Activated CD4-positive, alpha-beta memory T cell treated with anti-CD3 and anti-CD28 coated beads, Interleukin-2, amount 10 ng/mL, durations not matched to agents 7 days and 5 days (primary cell): ENCODE results near the gene SFRP5. TPM values are rescaled to one million over a fixed set of nuclear protein-coding genes. Genes with fewer than 3 reads are reported as not detected.

Experiments
- CTCF ChIA-PET: fragments of 350-600 bp; sonication (Branson Sonifier 250); formaldehyde crosslinking; loops from one replicate; lab custom pipeline; 2021; ENCODE audit warnings: antibody characterized with exemption, inconsistent platforms; lab: Charles Lee
- POLR2A ChIA-PET: fragments of 350-600 bp; sonication (Branson Sonifier 250); formaldehyde crosslinking; loops from one replicate; lab custom pipeline; 2021; ENCODE audit warnings: antibody characterized with exemption; lab: Charles Lee
- DNase-seq: peaks from one replicate; pipeline ENCODE4 v3.0.0-alpha.2; 2020
- H3K27ac Mint-ChIP-seq: one replicate; pipeline ENCODE4 v1.8.0; 2021; ENCODE audit warnings: mild to moderate bottlenecking, mixed read lengths
- H3K27me3 Mint-ChIP-seq: one replicate; pipeline ENCODE4 v1.8.0; 2021; ENCODE audit warnings: mixed read lengths
- H3K36me3 Mint-ChIP-seq: one replicate; pipeline ENCODE4 v1.8.0; 2021; ENCODE audit warnings: low read depth, mixed read lengths
- H3K4me1 Mint-ChIP-seq: one replicate; pipeline ENCODE4 v1.8.0; 2021; ENCODE audit warnings: mixed read lengths
- H3K4me3 Mint-ChIP-seq: one replicate; pipeline ENCODE4 v1.8.0; 2021; ENCODE audit warnings: mild to moderate bottlenecking, mixed read lengths
- H3K9me3 Mint-ChIP-seq: one replicate; pipeline ENCODE4 v1.8.0; 2021; ENCODE audit warnings: mixed read lengths
- total RNA-seq, 2 experiments: library from RNA; stranded (reverse); gene quantifications; one replicate each; pipeline ENCODE4 v1.2.3, GENCODE V29; 2021

The SFRP5 gene
- total RNA-seq, 2 experiments from 2014 or later = not detected

- no peak for DNase-seq
- POLR2A ChIA-PET = interaction anchor here (1.3 kb wide), 1 partner anchor 14 kb away, joined by 4 read pairs; no protein-coding TSS in a partner anchor
- CTCF ChIA-PET = interaction anchor here (0.9 kb wide), 1 partner anchor 132 kb away, joined by 3 read pairs; no protein-coding TSS in a partner anchor
- no peaks in the 10 kb centered on the region for H3K36me3 Mint-ChIP-seq
- H3K4me1 Mint-ChIP-seq = peaks cover 11% of the 10 kb centered on the region
- H3K4me3 Mint-ChIP-seq = no peak overlapping the region
- peaks cover 5% of the 10 kb centered on the region for H3K27me3 Mint-ChIP-seq
- no peaks in the 10 kb centered on the region for H3K9me3 Mint-ChIP-seq
- no peak overlapping the region for H3K27ac Mint-ChIP-seq
Observed at GRCh38 chr10:97782455-97783228, 10.8 kb upstream of the SFRP5 start.

DNA sequence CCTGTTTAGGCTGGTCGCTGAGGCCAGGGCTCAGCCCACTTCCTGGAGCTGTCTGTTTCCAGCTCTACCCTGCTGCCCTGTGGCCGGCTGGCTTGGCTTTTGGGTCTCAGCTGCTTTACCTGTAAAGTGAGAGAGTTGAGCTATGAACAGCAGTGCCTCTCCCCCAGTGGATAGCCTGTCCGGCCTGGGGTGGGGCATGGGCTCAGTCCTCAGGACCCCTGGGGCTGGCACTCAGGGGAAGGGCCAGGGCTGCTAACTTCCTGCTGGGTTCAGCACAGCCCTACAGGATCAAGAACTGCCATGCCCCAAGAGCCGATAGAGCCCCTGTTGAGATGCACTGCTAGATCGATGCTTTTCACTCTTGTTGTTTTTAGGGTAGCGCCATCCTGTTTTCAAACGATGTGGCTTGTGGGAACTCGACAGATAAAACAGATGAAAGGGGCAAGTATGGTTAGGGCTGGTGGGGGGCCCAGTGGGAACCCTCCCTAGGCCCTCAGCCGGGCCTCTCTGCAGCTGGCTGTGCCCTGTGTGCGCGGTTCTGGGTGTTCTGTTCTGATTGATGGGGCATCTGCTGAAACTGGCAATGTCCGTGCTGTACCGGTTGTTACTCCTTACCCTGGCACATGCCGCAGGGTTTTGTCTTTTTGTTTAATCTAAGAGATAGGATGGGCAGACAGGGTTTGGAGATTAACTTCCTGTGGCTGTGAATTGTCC lies 10.0 kb upstream of the SFRP5 start:
- H3K4me3 Mint-ChIP-seq = no peak overlapping the region
- H3K27me3 Mint-ChIP-seq = no peaks in the 10 kb centered on the region
- DNase-seq = no peak
- no peaks in the 10 kb centered on the region for H3K36me3 Mint-ChIP-seq
- no peaks in the 10 kb centered on the region for H3K9me3 Mint-ChIP-seq
- H3K4me1 Mint-ChIP-seq = peaks cover 11% of the 10 kb centered on the region
- ChIA-PET CTCF (interaction anchor here (0.9 to 1.7 kb wide), 2 partner anchors 9 to 133 kb away, joined by 3 to 5 read pairs; no protein-coding TSS in a partner anchor), POLR2A (interaction anchor here (1.1 to 1.3 kb wide), 2 partner anchors 9 to 15 kb away, joined by 3 to 4 read pairs; no protein-coding TSS in a partner anchor)
- H3K27ac Mint-ChIP-seq = no peak overlapping the region

GRCh38 chr10:97780841-97781617 lies 9.2 kb upstream of the SFRP5 start:
- H3K9me3 Mint-ChIP-seq = no peaks in the 10 kb centered on the region
- H3K4me3 Mint-ChIP-seq = no peak overlapping the region
- no peak for DNase-seq
- no peaks in the 10 kb centered on the region for H3K27me3 Mint-ChIP-seq
- POLR2A ChIA-PET = interaction anchor here (1.1 to 1.3 kb wide), 2 partner anchors 9 to 15 kb away, joined by 3 to 4 read pairs; no protein-coding TSS in a partner anchor
- no peak overlapping the region for H3K27ac Mint-ChIP-seq
- CTCF ChIA-PET = interaction anchor here (0.6 to 1.7 kb wide), 3 partner anchors 10 to 35 kb away, joined by 3 to 5 read pairs (median 3); no protein-coding TSS in a partner anchor
- no peaks in the 10 kb centered on the region for H3K36me3 Mint-ChIP-seq
- H3K4me1 Mint-ChIP-seq = peaks cover 11% of the 10 kb centered on the region

DNA sequence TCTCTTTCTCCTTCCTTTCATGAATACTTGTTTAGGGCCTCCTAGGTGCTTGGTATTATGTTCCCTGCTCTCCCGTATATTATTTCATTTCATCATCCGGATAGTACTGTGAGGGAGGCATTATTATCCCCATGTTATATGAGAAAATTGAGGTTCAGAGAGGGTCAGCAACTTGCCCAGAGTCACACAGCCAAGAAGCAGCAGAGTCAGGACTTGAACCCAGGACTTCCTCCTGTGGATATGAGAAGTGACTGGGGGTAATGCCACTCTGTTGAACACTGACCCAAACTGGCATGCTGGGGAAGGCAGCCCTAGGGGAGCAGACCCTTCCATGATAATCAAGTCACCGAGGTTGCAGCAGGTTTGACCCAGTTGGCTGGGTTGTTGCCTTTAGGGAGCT lies 8.2 kb upstream of the SFRP5 start:
- DNase-seq = no peak
- Mint-ChIP-seq H3K36me3 (no peaks in the 10 kb centered on the region), H3K27me3 (no peaks in the 10 kb centered on the region), H3K4me3 (no peak overlapping the region), H3K27ac (no peak overlapping the region), H3K4me1 (peaks cover 11% of the 10 kb centered on the region), H3K9me3 (no peaks in the 10 kb centered on the region)
- ChIA-PET CTCF (interaction anchor here (1.0 kb wide), 1 partner anchor 12 kb away, joined by 3 read pairs; no protein-coding TSS in a partner anchor), POLR2A (no interaction called here)

DNA sequence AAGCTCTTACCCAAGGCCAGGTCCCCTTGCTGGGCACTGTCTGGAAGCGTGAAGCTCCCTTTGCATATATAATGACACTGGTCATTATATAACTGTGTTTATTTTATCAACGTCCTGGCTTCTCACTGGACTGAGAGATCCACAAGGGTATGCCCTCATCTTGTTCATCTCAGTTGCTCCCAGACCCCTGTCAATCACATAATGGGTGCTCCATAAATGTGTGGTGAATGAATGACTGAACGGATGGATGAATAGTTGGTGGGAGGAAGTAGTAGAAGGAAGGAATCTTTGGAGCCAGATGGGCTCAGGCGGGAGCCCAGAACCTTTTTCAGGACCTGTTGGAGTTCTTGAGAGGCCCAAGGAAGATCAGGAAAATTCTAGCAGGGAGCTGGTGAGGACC lies 7.7 kb upstream of the SFRP5 start:
- ChIA-PET POLR2A (no interaction called here), CTCF (interaction anchor here (1.2 kb wide), 1 partner anchor 12 kb away, joined by 3 read pairs; no protein-coding TSS in a partner anchor)
- no peaks in the 10 kb centered on the region for H3K27me3 Mint-ChIP-seq
- no peaks in the 10 kb centered on the region for H3K9me3 Mint-ChIP-seq
- H3K27ac Mint-ChIP-seq = no peak overlapping the region
- no peak for DNase-seq
- H3K36me3 Mint-ChIP-seq = no peaks in the 10 kb centered on the region
- no peak overlapping the region for H3K4me3 Mint-ChIP-seq
- peaks cover 11% of the 10 kb centered on the region for H3K4me1 Mint-ChIP-seq

DNA sequence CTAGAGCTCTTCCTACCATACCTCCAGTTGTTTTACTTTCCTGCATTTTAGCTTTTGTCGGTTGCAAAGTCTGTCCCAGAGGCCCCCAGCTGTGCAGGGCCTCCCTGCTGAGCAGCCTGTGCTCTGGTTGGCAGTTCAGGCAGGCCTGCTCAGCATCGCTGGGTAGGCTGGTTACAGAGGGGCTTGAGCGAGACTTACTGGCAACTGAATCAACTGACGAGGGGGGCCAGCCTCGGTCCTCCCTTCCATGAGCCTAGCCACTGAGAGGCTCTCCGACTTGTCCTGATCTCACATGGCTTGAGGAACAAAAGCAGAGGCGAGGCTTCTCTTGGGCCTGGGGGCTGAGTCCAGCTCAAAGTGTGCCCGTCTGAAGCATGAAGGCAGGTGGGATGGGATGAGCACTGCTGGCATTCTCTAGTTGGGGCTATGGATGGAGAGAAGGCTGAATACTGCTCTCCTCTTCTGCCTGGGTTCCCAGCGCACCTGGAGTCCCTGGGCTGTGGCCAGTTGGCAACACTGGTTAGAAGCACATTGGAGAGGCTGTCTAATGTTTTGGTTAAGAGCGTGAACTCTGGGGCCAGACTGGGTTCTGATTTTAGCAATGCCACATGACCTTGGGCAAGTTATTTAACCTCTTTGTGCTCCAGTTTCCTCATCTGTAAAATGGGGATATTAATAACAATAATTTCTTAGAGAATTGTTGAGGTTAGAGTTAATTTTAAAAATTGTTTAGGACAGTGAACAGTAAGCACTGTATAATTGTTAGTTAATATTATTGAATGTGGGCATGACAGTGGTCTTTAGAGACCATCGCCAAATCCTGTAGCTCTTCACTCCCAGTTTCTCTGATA lies 6.9 kb upstream of the SFRP5 start:
- no peaks in the 10 kb centered on the region for H3K9me3 Mint-ChIP-seq
- H3K27me3 Mint-ChIP-seq = peaks cover 4% of the 10 kb centered on the region
- no peak overlapping the region for H3K4me3 Mint-ChIP-seq
- no peak for DNase-seq
- ChIA-PET POLR2A (no interaction called here), CTCF (interaction anchor here (1.2 kb wide), 1 partner anchor 13 kb away, joined by 3 read pairs; no protein-coding TSS in a partner anchor)
- H3K36me3 Mint-ChIP-seq = no peaks in the 10 kb centered on the region
- H3K27ac Mint-ChIP-seq = no peak overlapping the region
- H3K4me1 Mint-ChIP-seq = peaks cover 11% of the 10 kb centered on the region

GRCh38 chr10:97777143-97777542 lies 5.3 kb upstream of the SFRP5 start:
- POLR2A ChIA-PET = no interaction called here
- Mint-ChIP-seq H3K36me3 (no peaks in the 10 kb centered on the region), H3K27me3 (peaks cover 17% of the 10 kb centered on the region), H3K27ac (no peak overlapping the region), H3K4me3 (no peak overlapping the region), H3K9me3 (no peaks in the 10 kb centered on the region), H3K4me1 (peaks cover 12% of the 10 kb centered on the region)
- no peak for DNase-seq
- CTCF ChIA-PET = no interaction called here

DNA sequence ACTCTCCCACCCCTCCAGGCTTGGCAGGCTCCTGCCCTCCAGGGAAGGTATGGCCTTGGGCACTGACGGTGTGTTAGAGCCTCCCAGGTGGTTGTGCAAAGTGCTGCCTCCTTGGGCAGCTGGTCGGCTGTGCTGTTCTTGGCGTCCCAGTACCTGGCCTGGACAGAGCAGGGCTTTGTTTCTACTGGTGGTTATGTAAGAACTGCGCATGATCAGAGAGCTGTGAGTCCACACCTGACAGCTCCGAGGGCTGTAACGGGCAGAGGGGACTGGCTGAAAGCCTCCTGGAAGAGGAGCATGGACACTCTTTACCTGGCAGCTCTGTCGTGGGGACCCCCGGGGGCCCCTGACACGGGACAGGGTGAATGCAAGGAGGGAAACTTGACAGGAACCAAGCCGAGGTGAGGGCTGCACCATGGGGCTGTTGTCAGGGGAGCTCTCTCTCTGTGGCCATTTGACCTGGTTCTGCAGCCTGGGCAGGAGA lies 3.1 kb upstream of the SFRP5 start:
- Mint-ChIP-seq H3K27ac (no peak overlapping the region), H3K4me3 (no peak overlapping the region), H3K36me3 (no peaks in the 10 kb centered on the region), H3K4me1 (peaks cover 5% of the 10 kb centered on the region), H3K9me3 (no peaks in the 10 kb centered on the region), H3K27me3 (peaks cover 35% of the 10 kb centered on the region)
- ChIA-PET CTCF (no interaction called here), POLR2A (no interaction called here)
- DNase-seq = no peak

DNA sequence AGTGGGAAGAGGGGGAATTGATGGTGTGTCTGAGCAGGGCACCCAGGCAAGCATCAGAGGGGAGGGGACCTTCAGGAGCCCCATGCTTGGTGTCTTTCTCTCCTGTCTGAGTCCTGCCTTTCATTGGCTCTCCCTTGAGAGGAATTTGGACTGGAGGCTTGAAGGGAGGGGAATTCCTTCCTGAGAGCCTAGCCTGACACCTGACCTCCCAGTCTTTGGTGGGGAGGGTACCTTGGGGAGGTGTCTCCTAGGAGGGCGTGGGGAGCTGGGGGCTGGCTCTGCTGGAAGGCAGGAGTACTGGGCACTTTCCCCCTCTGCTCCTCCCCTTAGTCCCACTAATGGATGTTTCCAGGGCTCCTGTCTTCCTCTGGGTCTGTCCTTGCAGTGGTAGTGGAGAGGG lies 1.3 kb upstream of the SFRP5 start:
- CTCF ChIA-PET = interaction anchor here (0.5 kb wide), 1 partner anchor 539 kb away, joined by 3 read pairs; no protein-coding TSS in a partner anchor
- Mint-ChIP-seq H3K36me3 (no peaks in the 10 kb centered on the region), H3K27ac (no peak overlapping the region), H3K4me1 (peaks cover 5% of the 10 kb centered on the region), H3K4me3 (no peak overlapping the region), H3K27me3 (peaks cover 40% of the 10 kb centered on the region), H3K9me3 (no peaks in the 10 kb centered on the region)
- POLR2A ChIA-PET = no interaction called here
- DNase-seq = no peak

- ChIA-PET CTCF (interaction anchor here (1.4 kb wide), 1 partner anchor 62 kb away, joined by 3 read pairs; no protein-coding TSS in a partner anchor), POLR2A (no interaction called here)
- Mint-ChIP-seq H3K27ac (no peak overlapping the region), H3K4me1 (peaks cover 5% of the 10 kb centered on the region), H3K4me3 (no peak overlapping the region), H3K9me3 (no peaks in the 10 kb centered on the region), H3K36me3 (no peaks in the 10 kb centered on the region), H3K27me3 (peaks cover 40% of the 10 kb centered on the region)
- no peak for DNase-seq
Observed at GRCh38 chr10:97771055-97771891, 526 bp downstream of the SFRP5 start.

DNA sequence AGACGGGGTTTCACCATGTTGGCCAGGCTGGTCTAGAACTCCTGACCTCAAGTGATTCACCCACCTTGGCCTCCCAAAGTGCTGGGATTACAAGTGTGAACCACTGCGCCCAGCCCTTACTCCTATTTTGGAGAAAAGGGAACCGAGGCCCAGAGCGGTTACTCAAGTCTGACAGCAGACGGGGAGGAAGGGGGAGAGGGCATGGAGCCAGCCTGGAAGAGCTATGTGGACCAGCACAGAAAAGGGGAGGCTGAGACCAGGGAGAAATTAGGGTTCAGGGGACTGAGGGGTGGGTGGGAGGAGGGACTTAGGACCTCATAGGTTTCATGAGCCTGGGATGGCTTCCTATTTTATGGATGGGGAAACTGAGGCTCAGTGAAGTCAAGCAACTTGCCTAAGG lies 1.5 kb downstream of the SFRP5 start:
- Mint-ChIP-seq H3K9me3 (no peaks in the 10 kb centered on the region), H3K27ac (no peak overlapping the region), H3K4me1 (peaks cover 5% of the 10 kb centered on the region), H3K36me3 (no peaks in the 10 kb centered on the region), H3K4me3 (no peak overlapping the region), H3K27me3 (peaks cover 40% of the 10 kb centered on the region)
- DNase-seq = no peak
- ChIA-PET CTCF (no interaction called here), POLR2A (no interaction called here)
